Activated gamma-delta T cell treated with anti-CD3 and anti-CD28 coated beads, Interleukin-2, amount 50 U/mL, for 16 hours (primary cell): ENCODE results near the gene ENTR1.

Source experiments
- DNase-seq: peaks from one replicate; pipeline ENCODE4 v3.0.0-alpha.2; 2020; ENCODE audit warnings: low read depth

The ENTR1 gene

GRCh38 chr9:136361047-136361753, 49.2 kb downstream of the ENTR1 start:
- no peak for DNase-seq

- DNase-seq, result no peak
Measured at GRCh38 chr9:136359774-136360718, 50.4 kb downstream of the ENTR1 start.

DNA sequence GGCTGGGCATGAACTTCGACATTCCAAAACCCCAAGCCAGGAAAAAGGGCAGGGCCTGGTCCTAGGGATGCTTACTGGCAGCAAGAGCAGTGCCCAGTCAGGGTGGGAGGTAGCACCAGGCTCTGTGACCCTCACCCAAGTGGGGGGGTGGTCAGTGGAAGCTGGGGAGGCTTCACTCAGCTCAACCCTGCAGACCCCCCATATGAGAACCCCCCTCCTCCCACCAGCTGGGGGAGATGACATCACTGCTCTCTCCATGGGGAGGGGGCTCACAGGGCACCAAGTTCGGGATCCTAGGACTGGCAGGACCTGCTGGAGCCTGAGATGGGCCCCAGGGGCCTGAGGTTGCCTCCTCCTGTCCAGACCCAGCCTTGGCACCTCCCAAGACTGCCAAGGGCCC, 51.5 kb downstream of the ENTR1 start:
- no peak for DNase-seq

GRCh38 chr9:136358016-136358415, 52.4 kb downstream of the ENTR1 start:
- no peak for DNase-seq

GRCh38 chr9:136357202-136357725, 53.1 kb downstream of the ENTR1 start:
- DNase-seq, result no peak

DNA sequence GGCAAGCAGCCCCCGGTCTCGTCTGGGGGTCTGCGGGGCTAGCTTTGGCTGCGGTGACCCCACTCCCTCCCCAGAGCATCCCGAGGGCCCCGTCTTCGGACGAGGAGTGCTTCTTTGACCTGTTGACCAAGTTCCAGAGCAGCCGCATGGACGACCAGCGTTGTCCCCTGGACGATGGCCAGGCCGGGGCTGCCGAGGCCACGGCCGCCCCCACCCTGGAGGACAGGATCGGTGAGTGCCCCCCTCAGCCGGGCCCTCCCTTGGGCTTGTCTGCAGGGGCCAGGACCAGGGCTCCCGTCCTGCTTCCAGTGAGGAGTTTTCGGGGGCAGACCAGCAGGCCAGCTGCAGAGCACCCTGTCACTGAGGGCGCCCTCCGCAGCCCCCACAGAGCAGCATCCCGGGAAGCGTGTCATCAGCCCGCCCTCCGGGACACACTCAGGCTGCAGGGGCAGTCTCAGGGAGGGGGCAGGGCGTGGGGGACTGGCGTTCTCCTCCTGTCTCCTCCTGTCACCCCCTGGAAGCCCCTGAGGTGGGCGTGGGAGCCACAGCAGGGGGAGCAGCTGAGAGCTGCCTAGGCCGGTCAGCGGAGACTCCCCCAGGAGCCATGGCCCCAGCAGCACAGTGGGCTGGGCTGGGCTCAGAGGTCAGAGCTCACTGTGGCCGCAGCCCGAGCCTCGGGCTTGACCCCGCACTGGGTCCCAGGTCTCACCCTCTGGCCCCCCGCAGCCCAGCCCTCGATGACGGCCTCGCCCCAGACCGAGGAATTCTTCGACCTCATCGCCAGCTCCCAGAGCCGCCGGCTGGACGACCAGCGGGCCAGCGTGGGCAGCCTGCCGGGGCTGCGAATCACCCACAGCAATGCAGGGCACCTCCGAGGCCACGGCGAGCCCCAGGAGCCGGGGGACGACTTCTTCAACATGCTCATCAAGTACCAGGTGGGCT, 54.5 kb downstream of the ENTR1 start:
- DNase-seq, result no peak

DNA sequence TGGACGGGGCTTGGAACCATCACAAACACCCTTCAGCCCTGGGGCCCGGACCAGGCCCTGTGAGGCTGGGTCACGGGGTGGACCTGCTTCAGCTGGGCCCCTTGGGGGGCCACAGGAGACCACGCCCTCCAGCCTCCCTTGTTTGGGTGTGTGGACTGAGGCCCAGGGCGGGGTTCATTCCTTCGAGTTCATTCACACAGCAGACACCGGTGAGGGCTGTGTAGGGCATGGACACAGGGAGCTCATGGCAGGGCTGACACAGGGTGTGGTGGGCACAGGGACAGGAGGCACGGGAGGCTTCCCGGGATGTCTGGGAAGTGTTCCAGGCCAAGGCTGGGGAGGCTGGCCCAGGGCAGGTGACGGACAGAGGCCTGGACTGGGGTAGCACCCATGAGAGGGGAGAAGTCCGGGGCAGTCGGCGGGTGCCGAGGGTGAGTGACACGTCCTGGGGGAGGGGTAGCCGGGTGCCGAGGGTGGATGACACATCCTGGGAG, 55.8 kb downstream of the ENTR1 start:
- DNase-seq, result no peak

DNA sequence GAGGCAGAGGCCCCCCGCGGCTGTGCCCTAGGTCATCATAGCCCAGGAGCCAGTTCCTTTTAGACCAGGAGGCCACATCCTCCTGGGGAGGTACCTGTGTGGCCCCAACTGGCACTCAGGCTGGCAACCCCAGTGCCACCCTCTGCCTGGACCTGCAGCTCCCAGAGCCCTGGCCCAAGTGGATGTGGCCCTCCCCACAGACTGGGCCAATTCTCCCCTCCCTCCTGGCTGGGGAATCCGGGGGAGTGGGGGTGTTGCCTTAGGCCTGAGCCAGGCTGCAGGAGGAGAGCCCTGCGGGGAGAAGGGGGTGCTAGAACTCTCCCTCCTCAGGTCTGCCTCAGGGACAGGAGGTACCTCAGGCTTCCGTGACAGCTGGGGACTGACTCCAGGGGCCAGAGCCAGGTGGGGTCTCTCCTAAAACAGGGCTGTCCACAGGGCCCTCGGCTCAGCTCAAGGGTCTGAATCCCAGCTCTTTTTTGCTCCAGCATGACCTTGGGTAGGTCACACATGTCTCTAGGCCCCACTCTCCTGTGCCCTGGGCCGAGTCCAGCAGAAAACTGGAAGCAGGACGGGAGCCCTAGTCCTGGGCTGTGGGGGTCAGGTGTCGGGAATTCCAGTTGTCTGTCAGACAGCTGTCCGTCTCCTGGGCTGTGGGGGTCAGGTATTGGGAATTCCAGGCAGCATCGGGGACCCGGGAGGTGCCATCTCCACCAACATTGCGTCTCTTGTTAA, 56.5 kb downstream of the ENTR1 start:
- DNase-seq, result no peak

DNA sequence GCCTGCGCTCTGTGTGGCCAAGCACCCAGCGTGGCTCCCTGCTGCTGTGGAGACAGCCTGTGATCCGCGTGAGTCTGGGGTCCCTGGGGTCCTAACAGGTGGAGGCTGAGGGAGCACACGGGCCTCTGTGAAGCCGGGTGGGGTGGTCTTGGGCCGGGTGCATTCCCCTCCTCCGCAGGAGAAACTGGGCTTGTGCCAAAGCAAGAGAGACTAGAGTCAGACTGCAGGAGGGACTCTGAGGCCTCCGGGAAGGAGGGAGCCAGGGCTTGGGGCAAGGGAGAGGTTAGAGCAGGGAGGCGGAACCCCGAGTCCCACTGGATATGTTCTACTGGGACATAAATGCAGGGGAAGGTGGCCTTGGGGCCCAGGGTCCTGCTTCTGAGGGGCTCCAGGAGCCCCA, 57.3 kb downstream of the ENTR1 start:
- no peak for DNase-seq

DNA sequence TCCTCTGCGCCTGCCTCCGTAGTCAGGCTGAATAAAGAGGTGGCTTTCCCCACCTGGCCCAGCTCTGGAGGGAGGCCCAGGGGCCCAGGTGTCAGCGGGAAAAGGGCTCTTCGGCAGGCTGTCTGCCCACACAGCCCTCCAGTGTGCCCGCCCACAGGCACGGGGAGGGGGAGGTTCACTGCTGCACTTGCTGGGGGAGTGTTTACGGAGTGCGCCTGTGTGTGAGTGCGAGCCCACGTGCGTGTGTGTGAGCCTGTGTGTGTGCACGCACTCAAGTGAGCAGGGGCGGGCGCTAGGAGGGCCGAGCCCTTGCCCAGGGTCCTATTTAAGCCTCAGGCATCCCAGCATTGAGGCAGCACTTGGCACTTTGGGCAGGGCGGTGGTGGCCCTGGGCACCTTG, 57.7 kb downstream of the ENTR1 start:
- no peak for DNase-seq
